Measurements from ENCODE around the gene SCN9A.
"Not testable (repeated sequence)": the region's sequence is repeated elsewhere in the genome, so short reads cannot be mapped to it uniquely, and the experiment has no call there.

Gene SCN9A

DNA sequence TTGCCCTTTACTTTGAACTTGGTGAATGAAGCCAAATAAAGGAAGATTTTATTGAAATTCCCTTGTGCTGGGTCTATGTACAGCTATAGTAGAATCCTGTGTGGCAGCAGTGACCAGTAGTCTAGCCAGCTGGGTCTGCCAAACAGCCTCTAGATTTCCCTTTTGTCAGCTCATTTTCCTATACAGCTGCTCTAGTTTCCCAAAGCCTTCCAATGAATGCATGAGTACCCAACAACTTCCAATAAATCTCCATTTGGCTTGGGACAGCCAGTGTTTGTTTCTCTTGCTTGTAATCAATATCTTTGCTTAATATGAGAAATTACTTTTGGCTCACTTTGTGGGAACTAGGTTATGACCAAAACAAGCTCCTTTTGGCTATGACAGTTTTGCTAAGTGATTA lies 43.6 kb downstream of the SCN9A start:
- no peak for DNase-seq

DNA sequence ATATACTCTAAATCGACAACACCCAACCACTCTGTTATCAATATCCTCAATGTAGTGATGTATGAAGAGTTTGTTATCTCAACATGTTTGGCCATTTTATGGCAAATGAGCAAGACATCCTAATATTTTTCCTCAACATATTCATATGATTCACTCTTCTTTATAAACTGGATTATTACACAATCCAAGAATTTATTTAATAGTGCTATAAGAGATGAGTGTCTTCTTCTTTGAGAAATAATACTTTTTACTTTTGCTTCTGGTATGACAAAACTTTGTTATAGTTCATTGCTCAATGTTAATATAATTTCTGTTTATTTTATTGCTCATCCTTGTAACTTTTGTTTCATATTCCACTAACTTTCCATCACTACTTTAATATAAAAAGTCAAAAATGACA lies 44.3 kb downstream of the SCN9A start:
- no peak for DNase-seq

DNA sequence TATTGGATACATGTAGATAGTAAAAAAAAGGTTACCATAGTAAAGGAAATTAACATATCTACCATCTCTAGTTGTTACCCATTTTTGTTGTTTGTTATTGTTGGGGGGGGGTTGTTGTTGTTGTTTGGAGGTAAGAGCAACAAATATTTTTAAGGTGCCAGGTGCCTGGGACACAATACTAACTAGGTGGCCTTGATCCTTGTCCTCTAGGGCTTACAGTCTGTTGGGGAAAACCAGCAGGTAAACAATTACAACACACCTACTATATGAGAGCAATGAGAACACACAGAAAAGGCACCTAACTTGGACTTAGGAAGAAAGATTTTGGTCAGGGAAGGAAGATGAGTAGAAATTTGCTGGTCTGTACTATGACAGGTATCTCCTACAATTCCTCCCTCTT lies 46.3 kb downstream of the SCN9A start:
- no peak for DNase-seq

DNA sequence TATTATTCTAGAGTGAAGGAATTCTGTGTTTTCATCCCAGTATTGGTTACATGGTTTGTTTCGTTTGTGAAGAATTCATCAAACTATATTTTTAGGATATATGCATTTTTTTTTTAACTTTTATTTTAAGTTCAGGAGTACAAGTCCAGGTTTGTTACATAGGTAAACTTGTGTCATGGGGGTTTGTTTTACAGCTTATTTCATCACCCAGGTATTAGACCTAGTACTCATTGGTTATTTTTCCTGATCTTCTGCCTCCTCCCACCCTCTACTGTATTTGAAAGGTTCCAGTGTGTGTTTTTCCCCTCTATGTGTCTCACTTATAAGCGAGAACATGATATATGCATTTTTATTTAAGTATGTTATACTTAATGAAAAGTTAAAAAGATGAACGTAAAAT lies 47.6 kb downstream of the SCN9A start:
- no peak for DNase-seq

DNA sequence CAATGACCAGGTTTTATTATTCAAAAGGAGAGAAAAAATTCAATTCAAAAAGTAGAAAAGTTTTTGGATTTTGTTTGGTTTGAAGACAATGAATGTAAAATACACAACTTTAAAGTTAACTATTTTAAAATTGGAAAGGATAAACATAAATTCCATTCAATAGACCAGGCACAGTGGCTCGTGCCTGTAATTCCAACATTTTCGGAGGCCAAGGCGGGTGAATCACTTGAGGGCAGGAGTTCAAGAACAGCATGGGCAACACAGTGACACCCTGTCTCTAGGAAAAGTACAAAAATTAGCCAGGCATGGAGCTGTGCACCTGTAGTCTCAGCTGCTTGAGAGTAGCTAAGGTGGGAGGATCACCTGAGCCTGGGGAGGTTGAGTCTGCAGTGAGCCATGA lies 54.7 kb downstream of the SCN9A start:
- DNase-seq = no peak

DNA sequence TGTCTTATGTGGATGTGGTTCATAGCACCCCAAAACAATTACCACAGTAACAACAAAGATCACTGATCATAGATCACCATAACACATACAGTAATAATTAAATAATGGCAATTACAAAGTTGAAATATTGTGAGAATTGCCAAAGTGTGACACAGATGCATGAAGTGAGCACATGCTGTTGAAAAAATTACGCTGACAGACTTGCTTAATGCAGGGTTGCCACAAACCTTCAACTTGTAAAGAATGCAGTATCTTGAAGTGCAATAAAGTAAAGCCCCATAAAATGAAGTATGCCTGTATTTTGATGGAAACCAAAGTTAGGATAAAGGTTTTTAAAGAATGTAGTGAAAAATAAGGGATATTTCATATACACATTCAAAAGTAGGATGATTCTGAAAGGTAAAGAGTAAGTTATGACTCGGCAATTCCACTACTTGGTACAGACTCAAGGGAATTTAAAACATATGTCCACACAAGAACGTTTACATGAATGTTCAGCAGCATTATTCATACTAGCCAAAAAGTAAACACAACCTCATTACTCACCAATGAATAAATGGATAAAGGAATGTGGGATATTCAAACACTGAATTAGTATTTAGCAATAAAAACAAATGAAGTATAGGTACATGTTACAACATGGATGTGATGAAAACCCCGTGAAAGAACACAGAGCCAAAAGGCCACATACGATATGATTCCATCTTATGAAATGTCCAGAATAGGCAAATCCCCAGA lies 61.6 kb downstream of the SCN9A start:
- DNase-seq = no peak

DNA sequence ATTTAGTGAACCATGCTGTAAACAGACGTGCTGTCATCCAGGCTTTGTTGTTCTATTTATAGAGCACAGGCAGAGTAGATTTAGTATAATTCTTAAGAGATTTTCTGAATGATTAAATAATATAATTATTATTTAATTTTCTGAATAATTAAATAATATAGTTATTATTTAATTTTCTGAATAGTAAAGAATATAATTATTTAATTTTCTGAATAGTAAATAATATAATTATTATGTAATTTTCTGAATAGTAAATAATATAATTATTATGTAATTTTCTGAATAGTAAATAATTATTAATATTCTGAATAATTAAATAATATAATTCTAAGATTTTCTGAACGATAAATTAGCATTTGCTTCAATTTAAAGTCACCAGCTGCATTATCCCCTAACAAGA lies 62.9 kb downstream of the SCN9A start:
- DNase-seq = not testable (repeated sequence)

DNA sequence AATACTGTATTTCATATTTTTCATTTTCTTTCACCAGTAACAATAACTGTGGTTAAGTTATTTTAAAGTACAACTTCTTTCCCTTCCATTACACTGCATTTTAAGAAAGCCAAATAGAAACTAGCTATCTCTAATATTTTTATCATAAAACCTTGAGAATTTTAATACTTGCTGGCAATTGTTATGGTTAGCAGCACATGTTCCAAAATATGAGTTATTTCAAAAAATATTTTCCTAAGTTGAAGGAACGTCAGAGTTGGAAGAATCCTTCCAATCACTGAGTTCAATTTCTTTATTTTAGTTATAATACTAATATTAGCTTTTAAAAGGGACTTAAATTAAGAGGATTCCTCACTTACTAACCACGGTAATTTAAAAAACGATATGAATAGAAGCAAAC lies 68.4 kb downstream of the SCN9A start:
- DNase-seq = no peak

DNA sequence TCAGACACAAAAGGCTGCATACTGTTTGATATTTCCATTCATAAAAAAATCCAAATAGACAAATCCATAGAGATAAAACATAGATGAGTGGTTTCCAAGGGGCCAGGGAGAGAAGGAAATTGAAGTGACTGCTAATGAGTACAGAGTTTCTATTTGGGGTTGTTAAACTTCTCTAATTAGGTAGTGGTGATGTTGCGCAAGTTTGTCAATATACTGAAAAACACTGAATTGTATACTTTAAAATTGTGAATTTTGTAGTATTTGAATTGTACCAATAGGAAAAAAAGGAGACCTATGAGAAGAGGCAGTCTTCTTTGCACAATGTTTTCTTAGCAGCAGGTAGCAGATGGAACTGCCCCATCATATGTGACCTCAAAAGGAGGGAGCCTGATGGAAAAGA lies 71.1 kb downstream of the SCN9A start:
- DNase-seq = no peak

DNA sequence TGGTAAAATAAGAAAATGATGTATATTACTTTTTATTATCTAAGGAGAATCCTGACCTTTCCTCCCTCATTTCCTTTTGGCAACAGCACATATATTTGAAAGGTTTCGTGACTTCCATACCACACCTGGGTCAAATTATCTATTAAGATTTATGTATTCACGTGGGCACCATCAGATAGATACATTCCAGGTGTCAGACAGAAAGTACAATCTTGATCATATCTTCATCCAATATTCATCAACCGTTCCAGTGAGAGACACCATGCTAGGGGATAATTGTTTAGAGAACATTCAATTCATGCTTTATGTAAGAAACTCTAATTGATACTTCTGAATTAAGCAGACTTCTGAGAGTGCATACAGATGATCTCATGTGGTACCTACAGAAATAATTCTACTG lies 73.7 kb downstream of the SCN9A start:
- DNase-seq = no peak

DNA sequence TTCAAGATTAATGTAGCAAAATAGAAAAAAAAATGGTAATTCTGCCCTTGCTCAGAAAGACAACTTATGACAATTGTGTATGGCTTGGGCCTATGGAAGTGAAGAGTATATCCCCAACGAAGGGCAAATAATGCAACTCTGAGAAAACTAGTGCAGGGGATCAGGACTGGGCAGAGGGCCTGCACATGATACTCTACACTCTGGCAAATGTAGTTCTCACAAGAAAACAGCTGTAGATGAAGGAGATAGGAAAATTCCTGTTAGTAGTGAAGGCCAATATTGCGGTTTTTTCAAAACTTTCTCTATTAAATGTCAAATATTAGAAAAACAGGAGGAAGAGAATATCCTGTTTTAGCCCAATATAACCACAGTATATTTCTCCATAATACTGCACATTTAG lies 77.8 kb downstream of the SCN9A start:
- no peak for DNase-seq

DNA sequence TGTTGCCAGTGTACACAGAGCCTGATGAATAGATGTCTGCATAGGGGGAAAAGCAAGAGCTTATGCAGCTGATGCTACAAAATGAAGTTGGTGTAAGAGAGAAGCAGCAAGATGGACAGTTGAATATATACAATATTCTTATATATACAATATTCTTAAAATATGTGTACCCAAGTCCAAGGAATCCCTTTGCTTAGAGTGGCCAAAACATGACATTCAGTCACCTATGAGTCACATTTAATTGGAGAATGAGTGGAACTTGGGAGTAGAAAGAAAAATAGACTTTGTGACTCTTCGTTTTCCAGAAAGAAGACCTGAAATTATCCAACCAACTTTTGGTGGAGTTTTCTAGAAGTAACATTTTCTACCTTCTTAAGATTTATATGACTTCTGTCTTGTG lies 81.8 kb downstream of the SCN9A start:
- DNase-seq = no peak

DNA sequence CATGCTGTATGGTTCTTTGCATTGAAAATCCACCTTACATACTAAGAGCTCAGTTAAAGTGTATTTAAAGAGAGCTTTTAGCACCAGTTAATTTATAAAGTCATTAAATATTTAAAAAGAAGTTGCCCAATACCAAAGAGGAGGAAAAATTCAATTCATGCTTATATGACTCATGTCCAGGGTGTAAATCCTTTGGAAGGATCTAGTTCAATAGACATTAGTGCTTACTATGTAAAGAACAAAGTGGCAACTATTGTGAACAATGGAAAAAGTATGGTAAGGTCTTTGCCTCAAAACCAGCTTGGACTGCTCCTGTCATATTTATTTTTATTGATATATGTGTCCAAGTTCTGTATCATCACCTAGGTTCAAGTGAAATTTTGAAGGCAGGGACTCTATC lies 90.5 kb downstream of the SCN9A start:
- DNase-seq = no peak

DNA sequence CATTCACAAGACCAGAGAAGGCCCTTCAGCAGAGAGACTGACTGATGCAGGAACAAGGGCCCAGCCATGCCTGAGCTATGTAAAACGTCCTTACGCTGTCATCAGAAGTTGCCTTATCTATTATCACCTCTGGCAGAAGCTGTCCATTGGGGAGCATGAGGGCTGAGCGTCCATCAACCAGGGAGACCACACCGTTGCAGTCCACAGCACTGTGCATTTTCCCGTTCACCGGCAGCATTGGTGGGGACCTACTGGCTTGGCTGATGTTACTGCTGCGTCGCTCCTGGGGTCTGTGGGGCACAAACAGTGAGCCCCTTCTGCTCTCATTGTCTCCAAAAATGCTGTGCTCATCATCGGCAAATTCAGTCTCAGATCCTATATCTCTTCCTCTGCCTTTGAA lies 91.4 kb downstream of the SCN9A start:
- DNase-seq = no peak

DNA sequence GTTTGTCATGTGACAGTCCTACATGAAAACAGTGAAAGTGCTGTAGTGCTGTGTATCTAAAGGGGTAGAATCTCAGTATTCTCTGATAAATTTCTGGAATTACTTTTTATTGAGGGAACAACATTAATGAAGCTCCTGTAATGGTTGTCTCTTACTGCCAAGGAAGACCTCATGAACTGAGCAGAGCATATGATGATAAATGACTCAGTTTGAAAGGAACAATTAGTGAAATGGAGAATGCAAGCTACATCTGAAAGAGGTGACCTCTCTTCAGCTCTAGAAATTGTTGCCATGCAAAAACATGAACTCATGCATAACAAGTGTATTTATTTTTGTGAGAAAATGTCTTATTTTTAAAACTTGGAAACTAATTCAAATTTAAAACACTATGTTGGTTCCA lies 93.6 kb downstream of the SCN9A start:
- no peak for DNase-seq

DNA sequence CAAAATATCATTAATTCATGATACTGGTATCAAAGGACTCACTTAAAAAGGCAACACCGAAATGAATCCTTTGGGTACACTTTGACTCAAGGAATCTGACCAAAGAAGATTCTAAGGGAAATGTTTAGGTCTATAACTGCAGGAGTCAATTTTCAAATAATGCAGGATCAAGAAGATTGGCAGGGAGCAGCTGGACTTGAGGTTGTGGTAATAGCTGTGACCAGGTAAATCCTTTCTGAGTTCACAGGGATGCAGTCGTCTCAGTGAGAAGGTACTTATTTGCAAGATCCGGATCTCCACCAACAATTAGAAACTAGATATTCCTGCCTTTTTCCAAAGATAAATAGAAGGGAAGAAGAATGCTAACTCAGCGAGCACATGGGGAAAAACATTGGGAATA lies 96.9 kb downstream of the SCN9A start:
- no peak for DNase-seq

DNA sequence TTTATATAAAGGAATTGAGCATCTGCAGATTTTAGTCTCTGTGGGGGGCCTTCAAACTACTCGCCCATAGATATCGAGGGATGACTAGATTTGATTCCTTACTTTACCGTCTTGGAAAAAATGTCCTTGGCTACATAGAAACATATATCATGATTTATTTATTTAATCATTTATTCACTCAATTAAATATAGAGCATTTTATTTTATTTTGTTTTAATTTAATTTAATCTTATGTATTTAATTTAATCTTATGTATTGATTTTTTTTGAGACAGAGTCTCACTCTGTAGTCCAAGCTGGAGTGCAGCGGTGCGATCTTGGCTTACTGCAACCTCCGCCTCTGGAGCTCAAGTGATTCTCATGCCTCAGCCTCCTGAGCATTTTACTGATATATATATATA lies 105.4 kb downstream of the SCN9A start:
- DNase-seq = no peak

DNA sequence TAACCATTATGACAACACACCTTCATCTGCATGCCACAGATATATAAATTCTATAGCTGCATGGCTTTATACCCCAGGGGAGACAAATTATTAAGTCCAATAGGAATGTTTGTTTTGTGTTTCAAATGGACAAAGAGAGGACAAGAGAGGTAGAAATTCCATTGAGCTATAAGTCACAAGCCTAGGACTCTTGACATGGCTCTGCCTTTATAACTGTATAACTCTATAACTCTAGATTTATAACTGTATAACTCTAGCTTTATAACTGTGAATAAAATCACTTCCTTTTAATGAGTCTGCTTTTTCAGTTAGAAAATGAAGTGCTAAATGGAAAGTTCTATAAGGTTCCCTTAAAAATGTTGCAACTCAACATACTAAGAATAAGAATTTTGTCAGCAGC lies 106.4 kb downstream of the SCN9A start:
- no peak for DNase-seq

DNA sequence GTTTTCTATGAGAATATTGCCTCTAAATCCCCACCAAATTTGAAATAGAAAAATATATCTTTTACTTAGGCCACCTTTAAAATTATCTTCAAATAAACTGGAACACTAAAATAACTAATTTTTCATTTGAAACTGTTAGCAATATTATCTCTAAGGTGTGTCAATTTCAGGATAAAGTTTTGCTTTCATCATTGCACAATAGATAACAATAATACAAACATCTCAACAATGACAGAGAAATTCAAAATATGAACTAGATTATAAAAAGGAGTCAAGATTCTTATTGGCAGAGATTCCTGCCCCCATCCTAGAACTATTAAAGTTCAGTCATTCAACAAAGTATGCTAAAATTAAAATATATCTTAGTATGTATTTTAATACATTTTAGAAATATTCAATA lies 117.9 kb downstream of the SCN9A start:
- no peak for DNase-seq

DNA sequence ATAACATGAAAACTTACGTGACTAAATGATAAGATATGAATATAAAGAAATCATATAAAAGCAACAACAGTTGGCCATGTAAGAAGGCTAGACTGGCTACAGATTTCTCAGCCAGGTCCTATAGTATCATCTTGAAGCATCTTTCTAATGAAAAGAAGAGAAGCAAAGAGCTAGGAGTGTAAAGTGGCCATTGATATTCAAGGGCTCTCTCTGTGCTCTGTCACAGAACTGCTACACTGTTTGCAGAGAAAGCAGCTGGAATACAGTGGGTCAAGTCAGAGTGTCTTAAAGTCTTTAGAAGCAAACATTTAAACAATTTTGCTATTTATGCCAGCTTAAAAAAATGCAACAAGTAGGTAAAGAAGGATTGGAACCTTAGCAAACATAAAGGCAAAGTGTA lies 118.8 kb downstream of the SCN9A start:
- no peak for DNase-seq

DNA sequence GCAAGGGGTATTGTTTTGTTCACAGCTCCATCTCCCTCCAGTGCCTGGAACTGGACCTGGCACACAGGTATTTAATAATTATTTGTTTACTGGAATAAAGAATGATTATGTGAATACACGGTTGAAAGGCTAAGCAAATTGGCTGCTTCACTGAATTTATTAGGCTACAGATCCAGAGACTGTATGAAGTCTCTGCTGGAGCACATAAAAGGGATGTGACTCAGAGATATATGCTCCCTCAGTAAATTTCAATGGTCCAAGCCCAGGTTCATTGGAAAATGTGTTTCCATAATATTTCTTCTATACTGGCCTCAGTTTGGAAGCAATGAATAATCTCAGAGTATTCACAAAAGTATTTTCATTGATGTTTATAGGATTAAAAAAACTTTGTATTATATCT lies 126.4 kb downstream of the SCN9A start:
- no peak for DNase-seq

DNA sequence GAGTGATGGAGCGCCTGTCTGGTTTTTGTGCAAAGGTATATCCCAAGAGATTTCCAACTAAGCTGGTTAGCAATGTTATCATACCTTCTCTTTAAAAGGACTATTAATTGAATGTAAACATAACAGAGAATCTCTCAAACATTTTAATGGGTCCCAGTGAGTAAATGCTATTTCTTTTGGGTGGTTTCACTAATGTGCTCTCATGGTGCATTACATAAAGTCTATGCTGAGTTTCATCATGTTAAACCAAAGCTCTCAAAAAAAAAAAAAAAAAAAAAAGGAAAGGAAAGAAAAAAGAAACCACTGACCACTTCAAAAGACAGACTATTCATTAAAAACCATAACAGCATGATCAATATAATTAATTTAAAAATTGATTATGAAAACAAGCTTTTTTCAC lies 128.8 kb downstream of the SCN9A start:
- no peak for DNase-seq

DNA sequence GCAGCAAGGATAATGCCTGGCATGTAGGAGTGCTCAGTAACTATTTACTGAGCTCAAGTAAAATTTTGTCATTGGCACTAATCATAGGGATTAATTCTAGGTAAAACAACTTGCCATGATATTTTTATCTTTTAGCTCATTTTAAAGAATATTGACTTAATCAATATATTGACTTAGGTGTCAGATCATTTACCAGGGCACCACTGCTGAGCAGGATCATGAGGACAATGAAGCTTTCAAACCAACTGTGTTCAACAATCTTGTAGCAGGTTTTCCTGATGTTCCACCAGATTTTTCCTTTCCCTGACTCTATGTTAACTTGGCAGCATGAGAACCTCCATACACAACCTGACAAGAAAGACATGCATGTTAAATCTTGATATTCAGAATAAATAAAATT lies 133.4 kb downstream of the SCN9A start:
- DNase-seq = no peak

DNA sequence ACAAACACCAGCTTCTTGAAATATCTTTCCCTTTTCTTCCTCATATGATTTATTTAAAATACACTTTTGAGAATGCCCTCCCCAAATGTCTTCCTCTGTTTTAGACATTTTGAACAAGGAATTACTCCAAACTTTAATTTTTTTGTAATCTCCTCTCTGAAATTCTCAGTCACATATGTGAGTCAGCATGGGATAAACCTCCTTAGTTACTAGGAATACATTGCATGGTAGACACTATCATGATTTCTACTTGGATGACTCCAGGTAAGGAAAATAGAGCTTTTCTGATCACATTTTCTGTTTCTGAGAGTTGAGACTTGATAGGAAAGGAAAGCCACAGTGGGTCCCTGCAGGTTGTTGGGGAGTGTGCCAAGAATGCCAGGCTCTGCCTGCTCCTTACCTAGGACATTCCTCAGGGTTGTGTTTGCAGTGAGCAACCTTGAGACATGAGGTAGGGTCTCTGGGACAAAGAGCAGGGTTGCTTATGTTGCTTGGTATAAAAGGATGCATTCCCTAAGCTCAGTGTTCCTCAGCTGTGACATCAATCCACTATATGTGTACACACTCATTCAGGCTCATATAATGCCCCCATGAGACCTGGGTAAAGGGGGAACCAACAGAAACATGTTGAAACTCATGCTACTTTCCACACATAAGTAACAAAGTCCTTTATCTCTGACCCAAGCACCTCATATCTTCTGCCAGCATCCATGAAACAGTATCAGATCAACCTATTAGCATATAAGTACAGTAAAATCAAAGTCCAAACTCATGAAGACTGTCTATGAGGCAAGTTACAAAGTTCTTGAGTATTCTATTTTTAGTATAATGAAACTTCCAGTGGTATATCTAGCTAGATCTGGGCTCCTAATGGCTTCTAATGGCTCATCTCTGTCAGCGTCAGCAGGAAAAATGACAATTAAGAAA lies 135.1 kb downstream of the SCN9A start:
- DNase-seq = no peak

DNA sequence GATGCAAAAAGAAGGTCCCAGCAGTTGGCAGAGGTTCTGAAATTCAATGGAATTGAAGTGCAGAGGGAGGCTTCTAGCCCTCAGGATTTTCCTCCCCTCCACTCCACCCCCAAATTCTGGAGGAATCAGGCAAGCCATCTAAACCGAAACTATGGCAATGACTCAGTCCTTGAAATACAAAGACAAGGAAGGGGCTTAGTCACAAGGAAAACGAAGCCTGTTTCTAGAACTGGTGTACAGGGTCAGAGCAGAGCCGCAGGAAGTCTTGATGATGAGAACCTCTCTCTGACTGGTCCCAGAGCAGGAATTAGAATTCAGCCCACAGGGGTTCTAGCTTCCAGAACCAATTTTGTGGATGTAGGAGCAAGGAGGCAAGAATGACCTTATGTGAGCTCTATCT lies 136.2 kb downstream of the SCN9A start:
- DNase-seq = no peak
